Stomach (tissue), 9 donors: ENCODE measurements around the gene CDH23. TPM values are rescaled to one million over a fixed set of nuclear protein-coding genes. Genes with fewer than 3 reads are reported as not detected.

ENCODE experiments used
- DNase-seq, 2 donors: peaks; one replicate each; pipeline versions ENCODE4 v3.0.0 to v3.0.0-alpha.2; 2013 to 2019
- H3K27ac ChIP-seq, 5 donors: fragments of 200-600 bp in 4 of 5; sonication (generic) in 4 of 5; one replicate each; pipeline ENCODE4 v1.5.1; 2013 to 2019; ENCODE audit warnings: mild to moderate bottlenecking in 1 of 5, moderate library complexity in 1 of 5
- H3K27me3 ChIP-seq, 3 donors: fragments of 200-600 bp; sonication (generic); one replicate each; pipeline ENCODE4 v1.5.1; 2017 to 2019; ENCODE audit warnings: mixed run types in 1 of 3
- H3K36me3 ChIP-seq, 4 donors: fragments of 200-600 bp; sonication (generic); 1 replicate in 3 of 4; 2 replicates in 1 of 4; pipeline ENCODE4 v1.5.1; 2016 to 2019
- H3K4me1 ChIP-seq, 4 donors: fragments of 200-600 bp; sonication (generic); one replicate each; pipeline ENCODE4 v1.5.1; 2016 to 2019
- H3K4me3 ChIP-seq, 4 donors: fragments of 200-600 bp; sonication (generic) in 3 of 4; one replicate each; pipeline ENCODE4 v1.5.1; 2016 to 2019; ENCODE audit warnings: mild to moderate bottlenecking in 1 of 4
- H3K9me3 ChIP-seq, 4 donors: fragments of 200-600 bp; sonication (generic); one replicate each; pipeline ENCODE4 v1.5.1; 2016 to 2019
- CTCF ChIP-seq, 7 experiments: fragments of 450-650 bp in 4 of 7; fragments of 200-600 bp in 3 of 7; sonication (generic) in 3 of 7; IDR thresholded peaks; one replicate each; pipeline ENCODE4 v1.5.1; 2016 to 2019; ENCODE audit warnings: antibody characterized with exemption in 7 of 7, control low read depth in 2 of 7, mild to moderate bottlenecking in 1 of 7
- EP300 ChIP-seq: sonication (generic); formaldehyde crosslinking; IDR thresholded peaks from one replicate; pipeline ENCODE4 v1.6.1; 2017; ENCODE audit warnings: antibody characterized with exemption
- POLR2A ChIP-seq, 4 donors: fragments of 450-650 bp; IDR thresholded peaks; one replicate each; pipeline ENCODE4 v1.6.1; 2016; ENCODE audit warnings: antibody characterized with exemption in 4 of 4, control low read depth in 2 of 4, mild to moderate bottlenecking in 1 of 4, moderate library complexity in 1 of 4
- POLR2AphosphoS5 ChIP-seq, 3 donors: sonication (generic); formaldehyde crosslinking; IDR thresholded peaks; one replicate each; pipeline ENCODE4 v1.6.1; 2016; ENCODE audit warnings: antibody characterized with exemption in 3 of 3
- WGBS, 5 donors: extraction: QIAGEN DNeasy Blood & Tissue Kit in 3 of 5; methylation state at CpG; one replicate each; pipeline versions ENCODE4 v1.1.5 to v1.1.7; 2013 to 2018; 5-methylcytosine and 5-hydroxymethylcytosine counted together
- intact Hi-C: fragments of 100-400 bp; cut with DNase I; formaldehyde crosslinking; loops from one replicate; pipeline ENCODE4 v1.15.1; 2023; ENCODE audit warnings: low total_unique reads
- polyA plus RNA-seq, 3 donors: library from polyadenylated mRNA; stranded (reverse); fragments of 200-250 nt; gene quantifications; one replicate each; pipeline ENCODE4 v1.2.3, GENCODE V29; 2013
- total RNA-seq, 5 donors: library from RNA; depleted of rRNA; stranded (reverse); fragments of >200 nt; gene quantifications; one replicate each; pipeline versions ENCODE4 v1.1.0 to v1.2.3, GENCODE V29; 2014 to 2016
- donor health status: healthy with polysubstance abuse.
- donor health status: Bipolar disorder and iron deficiency.
- donor health status: healthy.

Gene CDH23
- total and polyA plus RNA-seq, 8 donors = 0.31 to 8.2 (median 2.2) TPM

- intact Hi-C loops = no loop called here
- no peaks in the 10 kb centered on the region for H3K9me3 ChIP-seq
- TF ChIP-seq EP300 = no peak
- no peak for TF ChIP-seq POLR2A (IDR thresholded peaks at IDR 0.05)
- TF ChIP-seq POLR2AphosphoS5 (IDR thresholded peaks at IDR 0.05) = no peak
- TF ChIP-seq CTCF (IDR thresholded peaks at IDR 0.05) = no peak
- H3K4me1 ChIP-seq = no peaks in the 10 kb centered on the region
- no peak overlapping the region for H3K4me3 ChIP-seq
- H3K36me3 ChIP-seq = no peaks in the 10 kb centered on the region
- no peak for DNase-seq
- 72 to 92% (median 90%) methylated on average over 6 of the region's 6 CpGs for WGBS, 5 donors
- peaks cover 0 to 37% (median 0%) of the 10 kb centered on the region in 3 donors for H3K27me3 ChIP-seq
- no peak overlapping the region for H3K27ac ChIP-seq
Measured at GRCh38 chr10:71646037-71646436, 249.3 kb downstream of the CDH23 start.

- no peak for DNase-seq
- Histone ChIP-seq H3K4me1 (no peaks in the 10 kb centered on the region), H3K4me3 (no peak overlapping the region), H3K9me3 (no peaks in the 10 kb centered on the region), H3K27ac (no peak overlapping the region), H3K27me3 (peaks cover 0 to 37% (median 0%) of the 10 kb centered on the region in 3 donors), H3K36me3 (no peaks in the 10 kb centered on the region)
- TF ChIP-seq CTCF (IDR thresholded peaks at IDR 0.05) (no peak), EP300 (no peak), POLR2AphosphoS5 (IDR thresholded peaks at IDR 0.05) (no peak), POLR2A (IDR thresholded peaks at IDR 0.05) (no peak)
- intact Hi-C loops = no loop called here
- WGBS, 5 donors = 76 to 85% (median 81%) methylated on average over 11 to 13 of the region's 13 CpGs
Measured at GRCh38 chr10:71646592-71647292, 250.0 kb downstream of the CDH23 start.

GRCh38 chr10:71647526-71648253 is 251.0 kb downstream of the CDH23 start:
- WGBS, 5 donors = 55 to 69% (median 58%) methylated on average over 14 of the region's 14 CpGs
- Histone ChIP-seq H3K4me1 (no peaks in the 10 kb centered on the region), H3K27ac (no peak overlapping the region), H3K4me3 (no peak overlapping the region), H3K36me3 (no peaks in the 10 kb centered on the region), H3K9me3 (no peaks in the 10 kb centered on the region), H3K27me3 (peaks cover 0 to 34% (median 0%) of the 10 kb centered on the region in 3 donors)
- peak in 1 of 2 donors; percentile 23 for DNase-seq
- intact Hi-C loops = no loop called here
- peak in 2 of 7 experiments; percentile 12 to 19 for TF ChIP-seq CTCF (IDR thresholded peaks at IDR 0.05)
- no peak for TF ChIP-seq POLR2AphosphoS5 (IDR thresholded peaks at IDR 0.05)
- TF ChIP-seq EP300 = no peak
- TF ChIP-seq POLR2A (IDR thresholded peaks at IDR 0.05) = no peak

- Histone ChIP-seq H3K4me1 (no peaks in the 10 kb centered on the region), H3K36me3 (no peaks in the 10 kb centered on the region), H3K27ac (no peak overlapping the region), H3K9me3 (no peaks in the 10 kb centered on the region), H3K4me3 (no peak overlapping the region), H3K27me3 (peaks cover 0 to 32% (median 0%) of the 10 kb centered on the region in 3 donors)
- DNase-seq = no peak
- 69 to 81% (median 73%) methylated on average over 10 of the region's 10 CpGs for WGBS, 5 donors
- intact Hi-C loops = no loop called here
- TF ChIP-seq CTCF (IDR thresholded peaks at IDR 0.05) (no peak), POLR2AphosphoS5 (IDR thresholded peaks at IDR 0.05) (no peak), POLR2A (IDR thresholded peaks at IDR 0.05) (no peak), EP300 (no peak)
Measured at GRCh38 chr10:71648254-71648932, 251.7 kb downstream of the CDH23 start.
